HepG2 (cell line): Measurements from ENCODE around the gene LUZP1. TPM values are rescaled to one million over a fixed set of nuclear protein-coding genes. Genes with fewer than 3 reads are reported as not detected.

Experiments used
- EP300 ChIP-seq, 3 experiments: sonication (generic) in 1 of 3; formaldehyde crosslinking in 1 of 3; IDR thresholded peaks; 2 replicates each; pipeline versions ENCODE4 v1.5.1 to v1.6.1; 2011 to 2020; ENCODE audit warnings: low read depth in 2 of 3, low read length in 2 of 3, borderline replicate concordance in 1 of 3, improper control_type of control experiment in 1 of 3, mild to moderate bottlenecking in 1 of 3, missing genetic modification reagents in 1 of 3, moderate library complexity in 1 of 3
- FOXC1 ChIP-seq: sonication (generic); formaldehyde crosslinking; IDR thresholded peaks from 2 replicates; pipeline ENCODE4 v1.8.0; 2022; ENCODE audit warnings: mild to moderate bottlenecking, missing genetic modification reagents, borderline replicate concordance
- MEIS2 ChIP-seq: sonication (generic); formaldehyde crosslinking; IDR thresholded peaks from 2 replicates; pipeline ENCODE4 v1.9.0; 2021; ENCODE audit warnings: mild to moderate bottlenecking, missing genetic modification reagents
- MIER3 ChIP-seq: IDR thresholded peaks from 2 replicates; pipeline ENCODE4 v1.6.1; 2016; ENCODE audit warnings: missing compliant biosample characterization, borderline replicate concordance
- RBAK ChIP-seq: sonication (generic); formaldehyde crosslinking; IDR thresholded peaks from 2 replicates; pipeline ENCODE4 v1.5.1; 2020; ENCODE audit warnings: mild to moderate bottlenecking, missing genetic modification reagents
- ZMYM4 ChIP-seq: sonication (generic); formaldehyde crosslinking; IDR thresholded peaks from 2 replicates; pipeline ENCODE4 v1.8.1; 2023; ENCODE audit warnings: mild to moderate bottlenecking, missing genetic modification reagents
- ZNF569 ChIP-seq: sonication (generic); formaldehyde crosslinking; IDR thresholded peaks from 2 replicates; pipeline ENCODE4 v1.5.0; 2020; ENCODE audit warnings: mild to moderate bottlenecking, missing genetic modification reagents, moderate library complexity, borderline replicate concordance
- ZNF720 ChIP-seq: sonication (generic); formaldehyde crosslinking; IDR thresholded peaks from 2 replicates; pipeline ENCODE4 v1.4.0; 2020; ENCODE audit warnings: missing genetic modification reagents
- polyA plus RNA-seq, 8 experiments: library from polyadenylated mRNA; depleted of rRNA in 3 of 8; stranded (reverse) in 7 of 8; unstranded in 1 of 8; fragments of >200 nt; fragmentation: Illumina TruSeq in 4 of 8; extraction: Trizol in 4 of 8; gene quantifications; 2 replicates each; pipeline versions ENCODE4 v1.2.1 to v1.2.3, GENCODE V29; 2011 to 2016; ENCODE audit warnings: low read depth in 4 of 8, missing spikeins in 1 of 8, mixed read lengths in 1 of 8; ENCODE audit not compliant: insufficient read depth in 1 of 8
- total RNA-seq, 5 experiments: library from RNA; depleted of rRNA; stranded (reverse); fragments of >200 nt; fragmentation: Illumina TruSeq; extraction: Trizol; gene quantifications; 2 replicates each; pipeline ENCODE4 v1.2.3, GENCODE V29; 2016; ENCODE audit warnings: low read depth in 1 of 5
- TF ChIP-seq, protein P1 (sequence below): sonication (generic); formaldehyde crosslinking; IDR thresholded peaks from 2 replicates; pipeline ENCODE4 v1.4.0; 2020; ENCODE audit warnings: missing genetic modification reagents, borderline replicate concordance
- TF ChIP-seq, protein P2 (sequence below): sonication (generic); formaldehyde crosslinking; conservative IDR thresholded peaks from 2 replicates; pipeline ENCODE4 v1.8.0; 2022; ENCODE audit warnings: low read depth, missing genetic modification reagents
- TF ChIP-seq, protein P3 (sequence below), 2 experiments: sonication (generic) in 1 of 2; formaldehyde crosslinking in 1 of 2; IDR thresholded peaks; 2 replicates each; pipeline versions ENCODE4 v1.4.0 to v1.6.1; 2018 to 2020; ENCODE audit warnings: missing genetic modification reagents in 2 of 2, borderline replicate concordance in 1 of 2, low read depth in 1 of 2, mild to moderate bottlenecking in 1 of 2, missing biosample characterization in 1 of 2
- TF ChIP-seq, protein P4 (sequence below): sonication (generic); formaldehyde crosslinking; IDR thresholded peaks from 2 replicates; pipeline ENCODE4 v1.5.0; 2020; ENCODE audit warnings: mild to moderate bottlenecking, missing genetic modification reagents
- TF ChIP-seq, protein P5 (sequence below): sonication (generic); formaldehyde crosslinking; IDR thresholded peaks from 2 replicates; pipeline ENCODE4 v1.5.0; 2020; ENCODE audit warnings: missing genetic modification reagents, mild to moderate bottlenecking, borderline replicate concordance
- TF ChIP-seq, protein P6 (sequence below): sonication (generic); formaldehyde crosslinking; IDR thresholded peaks from 2 replicates; pipeline ENCODE4 v1.5.1; 2020; ENCODE audit warnings: missing genetic modification reagents, mild to moderate bottlenecking, borderline replicate concordance

LUZP1 gene
- total and polyA plus RNA-seq, 2 of the 13 experiments (the other 11 are each of a cell fraction or from before 2014, with no cell fraction given), result 6.9 to 12.7 TPM

DNA sequence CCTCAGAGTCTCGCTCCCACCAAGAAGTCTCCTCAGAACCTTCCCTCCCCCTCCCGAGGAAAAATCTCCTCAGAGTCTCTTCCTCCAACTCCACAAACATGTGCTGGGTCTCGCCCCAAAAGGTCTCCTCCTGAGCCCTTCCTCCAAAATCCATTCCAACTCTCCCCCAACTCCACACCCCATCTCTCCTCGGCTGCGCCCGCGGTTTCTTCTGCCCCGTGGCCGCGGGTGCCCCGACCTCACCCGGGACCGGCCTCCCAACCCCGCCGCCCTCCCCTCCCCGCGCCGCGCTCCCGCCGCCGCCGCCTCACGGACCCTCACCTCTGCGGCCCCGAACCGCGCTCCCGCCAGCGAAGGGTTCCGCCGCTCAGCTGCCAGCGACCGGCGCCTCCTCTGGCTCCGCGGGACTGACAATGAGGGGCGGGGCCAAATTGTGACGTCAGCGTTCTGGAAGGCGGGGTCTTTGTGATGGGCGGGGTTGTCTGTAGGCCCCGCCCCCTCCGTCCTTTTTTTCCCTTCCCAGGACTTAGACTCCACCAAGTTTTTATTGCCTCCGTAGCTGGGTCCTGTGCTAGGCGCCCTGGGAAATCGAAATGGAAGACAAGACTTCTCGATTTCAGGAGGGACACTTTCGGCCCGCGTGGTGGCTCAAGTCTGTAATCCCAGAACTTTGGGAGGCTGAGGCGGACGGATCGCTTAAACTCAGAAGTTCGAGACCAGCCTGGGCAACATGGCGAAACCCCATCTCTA lies at the start of gene LUZP1 (continued):
- TF ChIP-seq, protein P1, sequence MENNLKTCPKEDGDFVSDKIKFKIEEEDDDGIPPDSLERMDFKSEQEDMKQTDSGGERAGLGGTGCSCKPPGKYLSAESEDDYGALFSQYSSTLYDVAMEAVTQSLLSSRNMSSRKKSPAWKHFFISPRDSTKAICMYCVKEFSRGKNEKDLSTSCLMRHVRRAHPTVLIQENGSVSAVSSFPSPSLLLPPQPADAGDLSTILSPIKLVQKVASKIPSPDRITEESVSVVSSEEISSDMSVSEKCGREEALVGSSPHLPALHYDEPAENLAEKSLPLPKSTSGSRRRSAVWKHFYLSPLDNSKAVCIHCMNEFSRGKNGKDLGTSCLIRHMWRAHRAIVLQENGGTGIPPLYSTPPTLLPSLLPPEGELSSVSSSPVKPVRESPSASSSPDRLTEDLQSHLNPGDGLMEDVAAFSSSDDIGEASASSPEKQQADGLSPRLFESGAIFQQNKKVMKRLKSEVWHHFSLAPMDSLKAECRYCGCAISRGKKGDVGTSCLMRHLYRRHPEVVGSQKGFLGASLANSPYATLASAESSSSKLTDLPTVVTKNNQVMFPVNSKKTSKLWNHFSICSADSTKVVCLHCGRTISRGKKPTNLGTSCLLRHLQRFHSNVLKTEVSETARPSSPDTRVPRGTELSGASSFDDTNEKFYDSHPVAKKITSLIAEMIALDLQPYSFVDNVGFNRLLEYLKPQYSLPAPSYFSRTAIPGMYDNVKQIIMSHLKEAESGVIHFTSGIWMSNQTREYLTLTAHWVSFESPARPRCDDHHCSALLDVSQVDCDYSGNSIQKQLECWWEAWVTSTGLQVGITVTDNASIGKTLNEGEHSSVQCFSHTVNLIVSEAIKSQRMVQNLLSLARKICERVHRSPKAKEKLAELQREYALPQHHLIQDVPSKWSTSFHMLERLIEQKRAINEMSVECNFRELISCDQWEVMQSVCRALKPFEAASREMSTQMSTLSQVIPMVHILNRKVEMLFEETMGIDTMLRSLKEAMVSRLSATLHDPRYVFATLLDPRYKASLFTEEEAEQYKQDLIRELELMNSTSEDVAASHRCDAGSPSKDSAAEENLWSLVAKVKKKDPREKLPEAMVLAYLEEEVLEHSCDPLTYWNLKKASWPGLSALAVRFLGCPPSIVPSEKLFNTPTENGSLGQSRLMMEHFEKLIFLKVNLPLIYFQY (CRISPR knock-in tag), result no peak
- no peak for TF ChIP-seq RBAK (CRISPR knock-in tag)
- no peak for TF ChIP-seq MIER3 (CRISPR knock-in tag)
- no peak for TF ChIP-seq EP300 (IDR thresholded peaks at IDR 0.05; ENCODE audit: low read depth in 2 of 2, low read length in 2 of 2)
- no peak for TF ChIP-seq EP300 (CRISPR knock-in tag; IDR thresholded peaks at IDR 0.05; ENCODE audit: borderline replicate concordance)
- TF ChIP-seq, protein P2, sequence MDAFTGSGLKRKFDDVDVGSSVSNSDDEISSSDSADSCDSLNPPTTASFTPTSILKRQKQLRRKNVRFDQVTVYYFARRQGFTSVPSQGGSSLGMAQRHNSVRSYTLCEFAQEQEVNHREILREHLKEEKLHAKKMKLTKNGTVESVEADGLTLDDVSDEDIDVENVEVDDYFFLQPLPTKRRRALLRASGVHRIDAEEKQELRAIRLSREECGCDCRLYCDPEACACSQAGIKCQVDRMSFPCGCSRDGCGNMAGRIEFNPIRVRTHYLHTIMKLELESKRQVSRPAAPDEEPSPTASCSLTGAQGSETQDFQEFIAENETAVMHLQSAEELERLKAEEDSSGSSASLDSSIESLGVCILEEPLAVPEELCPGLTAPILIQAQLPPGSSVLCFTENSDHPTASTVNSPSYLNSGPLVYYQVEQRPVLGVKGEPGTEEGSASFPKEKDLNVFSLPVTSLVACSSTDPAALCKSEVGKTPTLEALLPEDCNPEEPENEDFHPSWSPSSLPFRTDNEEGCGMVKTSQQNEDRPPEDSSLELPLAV (CRISPR knock-in tag), result no peak
- TF ChIP-seq, protein P3, sequence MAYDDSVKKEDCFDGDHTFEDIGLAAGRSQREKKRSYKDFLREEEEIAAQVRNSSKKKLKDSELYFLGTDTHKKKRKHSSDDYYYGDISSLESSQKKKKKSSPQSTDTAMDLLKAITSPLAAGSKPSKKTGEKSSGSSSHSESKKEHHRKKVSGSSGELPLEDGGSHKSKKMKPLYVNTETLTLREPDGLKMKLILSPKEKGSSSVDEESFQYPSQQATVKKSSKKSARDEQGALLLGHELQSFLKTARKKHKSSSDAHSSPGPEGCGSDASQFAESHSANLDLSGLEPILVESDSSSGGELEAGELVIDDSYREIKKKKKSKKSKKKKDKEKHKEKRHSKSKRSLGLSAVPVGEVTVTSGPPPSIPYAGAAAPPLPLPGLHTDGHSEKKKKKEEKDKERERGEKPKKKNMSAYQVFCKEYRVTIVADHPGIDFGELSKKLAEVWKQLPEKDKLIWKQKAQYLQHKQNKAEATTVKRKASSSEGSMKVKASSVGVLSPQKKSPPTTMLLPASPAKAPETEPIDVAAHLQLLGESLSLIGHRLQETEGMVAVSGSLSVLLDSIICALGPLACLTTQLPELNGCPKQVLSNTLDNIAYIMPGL (CRISPR knock-in tag; IDR thresholded peaks at IDR 0.05; ENCODE audit: borderline replicate concordance in 1 of 2, low read depth in 1 of 2), result peak in 1 of 2 experiments; percentile 74; a peak in 2 of 4 replicates
- peak; percentile 54; the same call in 1 of the 2 replicates for TF ChIP-seq ZMYM4 (CRISPR knock-in tag)
- TF ChIP-seq MEIS2 (CRISPR knock-in tag), result no peak; the same call in 1 of the 2 replicates
- no peak for TF ChIP-seq FOXC1 (CRISPR knock-in tag)
- TF ChIP-seq ZNF720 (CRISPR knock-in tag), result no peak
- TF ChIP-seq, protein P4, sequence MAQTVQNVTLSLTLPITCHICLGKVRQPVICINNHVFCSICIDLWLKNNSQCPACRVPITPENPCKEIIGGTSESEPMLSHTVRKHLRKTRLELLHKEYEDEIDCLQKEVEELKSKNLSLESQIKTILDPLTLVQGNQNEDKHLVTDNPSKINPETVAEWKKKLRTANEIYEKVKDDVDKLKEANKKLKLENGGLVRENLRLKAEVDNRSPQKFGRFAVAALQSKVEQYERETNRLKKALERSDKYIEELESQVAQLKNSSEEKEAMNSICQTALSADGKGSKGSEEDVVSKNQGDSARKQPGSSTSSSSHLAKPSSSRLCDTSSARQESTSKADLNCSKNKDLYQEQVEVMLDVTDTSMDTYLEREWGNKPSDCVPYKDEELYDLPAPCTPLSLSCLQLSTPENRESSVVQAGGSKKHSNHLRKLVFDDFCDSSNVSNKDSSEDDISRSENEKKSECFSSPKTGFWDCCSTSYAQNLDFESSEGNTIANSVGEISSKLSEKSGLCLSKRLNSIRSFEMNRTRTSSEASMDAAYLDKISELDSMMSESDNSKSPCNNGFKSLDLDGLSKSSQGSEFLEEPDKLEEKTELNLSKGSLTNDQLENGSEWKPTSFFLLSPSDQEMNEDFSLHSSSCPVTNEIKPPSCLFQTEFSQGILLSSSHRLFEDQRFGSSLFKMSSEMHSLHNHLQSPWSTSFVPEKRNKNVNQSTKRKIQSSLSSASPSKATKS (CRISPR knock-in tag), result no peak
- TF ChIP-seq, protein P5, sequence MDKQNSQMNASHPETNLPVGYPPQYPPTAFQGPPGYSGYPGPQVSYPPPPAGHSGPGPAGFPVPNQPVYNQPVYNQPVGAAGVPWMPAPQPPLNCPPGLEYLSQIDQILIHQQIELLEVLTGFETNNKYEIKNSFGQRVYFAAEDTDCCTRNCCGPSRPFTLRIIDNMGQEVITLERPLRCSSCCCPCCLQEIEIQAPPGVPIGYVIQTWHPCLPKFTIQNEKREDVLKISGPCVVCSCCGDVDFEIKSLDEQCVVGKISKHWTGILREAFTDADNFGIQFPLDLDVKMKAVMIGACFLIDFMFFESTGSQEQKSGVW (CRISPR knock-in tag), result no peak
- no peak for TF ChIP-seq ZNF569 (CRISPR knock-in tag)
- TF ChIP-seq, protein P6, sequence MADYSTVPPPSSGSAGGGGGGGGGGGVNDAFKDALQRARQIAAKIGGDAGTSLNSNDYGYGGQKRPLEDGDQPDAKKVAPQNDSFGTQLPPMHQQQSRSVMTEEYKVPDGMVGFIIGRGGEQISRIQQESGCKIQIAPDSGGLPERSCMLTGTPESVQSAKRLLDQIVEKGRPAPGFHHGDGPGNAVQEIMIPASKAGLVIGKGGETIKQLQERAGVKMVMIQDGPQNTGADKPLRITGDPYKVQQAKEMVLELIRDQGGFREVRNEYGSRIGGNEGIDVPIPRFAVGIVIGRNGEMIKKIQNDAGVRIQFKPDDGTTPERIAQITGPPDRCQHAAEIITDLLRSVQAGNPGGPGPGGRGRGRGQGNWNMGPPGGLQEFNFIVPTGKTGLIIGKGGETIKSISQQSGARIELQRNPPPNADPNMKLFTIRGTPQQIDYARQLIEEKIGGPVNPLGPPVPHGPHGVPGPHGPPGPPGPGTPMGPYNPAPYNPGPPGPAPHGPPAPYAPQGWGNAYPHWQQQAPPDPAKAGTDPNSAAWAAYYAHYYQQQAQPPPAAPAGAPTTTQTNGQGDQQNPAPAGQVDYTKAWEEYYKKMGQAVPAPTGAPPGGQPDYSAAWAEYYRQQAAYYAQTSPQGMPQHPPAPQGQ (CRISPR knock-in tag), result no peak
